T47D (cell line): ENCODE measurements around the gene ZNF724.

Experiments used
- DNase-seq, 2 experiments: peaks; one replicate each; pipeline versions ENCODE4 v3.0.0 to v3.0.0-alpha.2; 2011 to 2012; ENCODE audit warnings: low read depth in 1 of 2, low spot score in 1 of 2
- JUND ChIP-seq: IDR thresholded peaks from 2 replicates; pipeline ENCODE4 v1.6.1; 2012; ENCODE audit warnings: low read depth
- in situ Hi-C: cut with HindIII; loops from 2 replicates; pipeline ENCODE4 v1.10.0; 2016; ENCODE audit warnings: low sequenced_read_pairs, low pct_unique_long_range_greater_than_20kb

ZNF724 gene

GRCh38 chr19:23183251-23183650 lies 66.9 kb downstream of the ZNF724 start:
- TF ChIP-seq JUND, result no peak
- no peak for DNase-seq
- in situ Hi-C loops, result no loop called here
